ENCODE data around the gene PRUNE2.
"Not testable (repeated sequence)": the region's sequence is repeated elsewhere in the genome, so short reads cannot be mapped to it uniquely, and the experiment has no call there.

PRUNE2 gene

DNA sequence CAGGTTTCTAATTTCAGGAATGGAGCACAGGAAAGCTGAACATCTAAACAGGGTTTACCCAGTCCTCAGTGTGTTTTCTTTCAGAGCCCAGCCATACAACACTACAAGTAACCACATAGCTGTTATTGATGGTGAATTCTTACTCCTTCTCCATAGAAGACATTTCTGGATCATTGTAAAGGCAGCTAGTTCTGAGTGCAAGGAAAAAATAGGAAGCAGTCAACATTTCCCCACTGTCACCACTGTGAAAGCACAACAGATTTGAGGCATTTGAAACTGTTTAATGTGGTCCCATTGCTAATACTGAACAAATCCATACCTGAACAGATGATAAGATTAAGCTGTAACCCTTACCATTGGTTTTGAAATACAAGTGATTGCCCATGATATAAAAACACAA lies 286.7 kb downstream of the PRUNE2 start:
- DNase-seq = no peak

DNA sequence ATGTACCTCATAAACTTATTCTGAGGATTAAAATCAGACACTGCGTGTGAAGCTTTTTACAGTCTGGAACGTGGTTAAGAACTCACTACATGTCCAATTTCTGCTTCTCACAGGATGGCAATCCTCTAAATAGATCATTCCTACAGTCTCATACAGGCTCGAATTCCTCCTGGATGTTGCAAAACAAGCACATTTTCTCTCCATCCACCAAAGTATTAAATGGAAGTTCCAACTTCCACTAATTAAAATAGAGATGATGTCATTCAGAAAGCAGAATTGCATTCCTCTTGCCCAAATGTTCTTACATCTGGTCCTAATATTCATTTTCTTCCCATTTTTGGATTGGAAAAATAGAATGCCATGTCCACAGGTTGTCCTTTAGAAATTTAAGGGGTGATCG lies 287.2 kb downstream of the PRUNE2 start:
- no peak for DNase-seq

DNA sequence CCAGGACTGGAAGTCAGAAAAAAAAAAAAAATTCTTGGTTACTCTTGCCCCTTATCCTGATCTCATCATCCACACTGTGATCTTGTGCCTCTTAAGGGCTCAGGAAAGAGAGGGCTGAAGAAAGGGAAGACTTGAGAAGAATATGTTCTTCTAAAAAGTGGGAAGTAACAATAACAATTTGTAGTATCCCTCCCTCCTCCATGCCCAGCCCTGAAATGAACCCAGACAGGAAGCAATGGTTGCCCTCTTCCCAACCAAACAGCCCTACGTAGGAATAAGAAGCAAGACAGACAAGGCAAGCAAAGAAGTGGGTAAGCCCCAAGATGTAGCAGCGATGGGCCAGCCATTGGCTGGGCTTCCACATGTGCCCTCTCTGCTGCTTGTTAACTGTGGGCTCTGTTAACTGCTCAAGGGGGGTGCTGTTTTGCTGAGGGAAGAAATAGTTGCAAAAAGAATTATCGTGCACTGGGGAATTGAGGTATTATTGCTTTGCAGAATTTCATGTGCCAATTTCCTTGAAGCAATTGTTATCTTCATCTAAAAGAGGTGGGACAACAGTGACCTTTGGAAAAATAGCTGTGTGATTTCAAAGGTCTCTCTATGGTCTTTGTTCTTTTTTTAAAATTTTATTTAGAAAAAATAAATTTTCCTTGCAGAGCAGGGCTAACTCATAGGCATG lies 288.3 kb downstream of the PRUNE2 start:
- DNase-seq = no peak

DNA sequence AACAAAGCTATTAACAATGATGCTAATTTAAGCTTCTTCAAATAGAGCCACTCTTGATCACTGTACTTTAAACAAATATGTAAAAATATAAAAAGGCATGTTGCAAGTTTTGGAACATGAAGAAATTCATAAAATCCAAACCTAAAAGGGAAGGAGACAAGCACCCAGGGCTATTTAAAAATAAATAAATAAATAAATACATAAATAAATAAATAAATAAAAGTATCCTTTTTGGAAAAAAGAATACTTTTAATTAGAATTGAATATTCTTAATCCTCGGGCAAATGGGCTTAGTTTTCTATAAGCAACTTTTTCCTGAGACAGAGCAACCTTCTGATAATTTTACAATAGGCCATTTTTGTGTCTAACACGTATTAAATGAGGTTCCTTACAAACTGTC lies 289.1 kb downstream of the PRUNE2 start:
- no peak for DNase-seq

DNA sequence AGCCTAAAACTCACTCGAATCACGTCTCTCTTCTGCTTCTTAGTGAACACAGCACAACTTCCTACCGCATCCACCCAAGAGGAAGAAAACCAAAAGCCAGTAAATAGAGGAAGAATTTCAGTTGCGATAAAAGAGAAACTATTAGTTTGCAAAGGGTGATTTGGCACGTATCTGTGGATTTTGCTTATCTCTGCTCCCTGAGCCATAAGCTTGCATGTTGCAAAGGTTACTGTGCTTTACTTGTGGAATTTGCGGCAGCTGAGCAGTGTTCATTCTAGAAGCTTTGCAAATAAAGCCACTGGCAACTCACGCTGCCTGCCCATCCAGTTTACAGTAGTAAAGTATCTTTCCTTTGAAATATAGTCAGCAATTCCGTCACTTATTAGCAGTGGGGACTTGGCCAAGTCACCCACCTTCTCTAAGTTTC lies 290.7 kb downstream of the PRUNE2 start:
- DNase-seq = no peak

DNA sequence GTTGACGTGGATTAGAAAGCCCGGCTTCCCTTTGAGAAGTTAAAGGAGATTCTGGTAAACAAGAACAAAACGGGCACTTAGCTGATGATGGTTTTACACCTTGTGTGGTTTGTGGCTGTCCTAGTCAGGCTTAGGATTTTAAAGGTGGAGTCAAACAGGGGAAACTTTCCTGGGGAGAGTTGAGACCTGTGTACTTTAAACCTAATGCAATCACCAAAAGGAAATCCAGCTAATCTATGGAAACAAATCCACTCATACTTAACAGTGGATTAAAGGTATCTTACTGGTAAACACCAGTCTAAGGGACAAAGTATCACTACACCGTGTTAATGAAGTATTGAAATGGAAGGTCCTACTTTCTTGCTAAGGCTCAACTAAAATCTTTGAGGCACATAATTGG lies 291.9 kb downstream of the PRUNE2 start:
- no peak for DNase-seq

DNA sequence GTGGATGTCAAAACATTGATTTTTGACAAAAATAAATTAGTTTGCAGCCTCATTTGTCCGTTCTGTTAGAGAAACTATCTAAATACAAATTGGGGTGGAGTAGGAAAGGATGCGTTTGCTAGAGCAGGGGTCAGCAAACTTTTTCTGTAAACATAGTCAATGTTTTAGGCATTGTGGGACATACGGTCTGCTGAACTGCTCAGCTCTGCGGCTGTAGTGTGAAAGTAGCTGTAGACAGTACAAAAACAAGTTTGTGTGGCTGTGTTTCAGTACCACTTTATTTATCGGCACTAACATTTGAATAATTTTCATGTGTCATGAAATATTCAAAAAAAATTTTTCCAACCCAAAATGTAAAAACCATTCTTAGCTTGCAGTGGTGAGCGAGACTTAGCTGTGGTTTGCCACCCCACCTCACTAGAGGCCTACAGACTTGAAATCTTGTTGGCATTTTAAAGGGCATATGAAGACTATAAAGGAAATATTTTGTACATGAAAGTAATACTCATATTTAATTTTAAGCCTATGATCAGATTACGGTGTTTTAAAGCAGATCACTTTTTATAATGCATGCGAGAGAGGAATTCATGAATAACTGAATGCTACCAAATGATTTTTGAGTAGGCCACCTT lies 292.6 kb downstream of the PRUNE2 start:
- no peak for DNase-seq

DNA sequence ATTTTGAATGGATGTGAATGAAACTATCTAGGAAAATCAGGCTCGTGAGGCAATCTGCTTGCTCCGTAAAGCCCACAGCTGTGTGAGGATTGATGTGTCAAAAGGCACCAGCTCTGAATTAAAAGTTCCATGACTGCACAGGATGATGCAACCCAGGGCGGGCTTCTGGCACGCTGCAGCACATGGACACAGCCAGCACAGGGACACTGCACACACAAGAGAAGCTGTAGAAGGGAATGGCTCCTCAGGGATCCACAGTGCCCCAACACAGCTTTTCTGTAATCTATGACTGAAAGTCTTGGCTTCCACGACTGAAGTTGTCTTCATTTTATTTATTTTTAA lies 295.9 kb downstream of the PRUNE2 start:
- peak; percentile 79 for DNase-seq

DNA sequence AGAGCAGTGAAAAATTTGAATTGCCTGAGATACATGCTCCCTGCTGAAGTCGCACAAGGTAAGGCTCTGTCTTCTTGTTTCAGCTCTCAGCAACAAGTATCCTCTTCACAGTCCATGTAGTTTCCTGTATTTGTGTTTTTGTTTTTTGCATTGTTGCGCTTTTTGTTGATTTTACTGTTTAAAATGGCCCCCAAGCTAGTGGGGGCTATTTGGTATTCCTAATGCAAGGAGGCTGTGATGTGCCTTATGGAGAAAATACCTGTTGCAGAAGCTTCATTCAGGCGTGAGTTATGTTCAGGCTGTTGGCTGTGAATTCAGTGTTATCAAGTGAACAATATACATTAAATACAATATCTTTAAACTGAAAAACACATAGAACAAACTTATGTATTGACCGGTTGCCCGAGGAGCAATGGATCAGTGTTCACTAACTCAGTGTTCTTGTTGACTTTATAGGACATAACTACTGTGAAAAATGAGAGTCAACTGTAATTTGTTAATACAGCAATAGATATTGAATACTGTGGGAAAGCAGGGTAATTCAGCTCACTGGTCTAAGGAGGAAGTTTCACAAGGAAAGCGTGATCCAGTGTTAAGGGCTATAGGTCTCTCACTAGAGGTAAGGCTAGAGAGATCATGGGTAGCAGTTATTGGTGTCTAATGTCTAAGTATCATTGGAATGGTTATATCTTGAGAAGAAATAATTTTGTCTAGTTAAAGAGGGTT lies 296.5 kb downstream of the PRUNE2 start:
- no peak for DNase-seq

DNA sequence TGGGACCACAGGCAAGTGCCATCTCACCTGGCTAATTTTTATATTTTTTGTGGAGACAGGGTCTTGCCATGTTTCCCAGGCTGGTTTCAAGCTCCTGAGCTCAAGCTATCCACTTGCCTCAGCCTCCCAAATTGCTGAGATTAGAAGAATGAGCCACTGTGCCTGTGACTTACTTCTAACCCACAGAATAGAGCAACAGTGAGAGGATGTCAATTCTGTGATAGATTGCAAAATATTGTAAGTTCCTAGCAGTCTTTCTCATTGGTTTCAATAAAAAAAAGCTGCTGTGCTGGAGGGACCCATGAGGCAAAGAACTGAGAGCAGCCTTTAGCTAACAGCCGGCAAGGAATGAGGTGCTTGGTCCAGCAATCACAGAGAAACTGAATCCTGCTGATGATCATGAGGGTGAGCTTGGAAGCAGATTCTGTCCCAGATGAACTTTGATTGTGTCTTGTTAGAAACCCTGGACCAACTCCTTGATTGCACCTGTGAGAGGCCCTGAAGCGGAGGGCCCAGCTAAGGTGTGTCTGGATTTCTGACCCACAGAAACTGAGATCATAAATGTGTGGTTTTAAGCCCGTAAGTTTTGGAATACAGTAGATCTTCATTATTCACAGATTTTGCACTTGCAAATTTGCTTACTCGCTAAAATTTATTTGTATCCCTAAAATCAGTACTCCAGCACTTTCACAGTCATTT lies 297.2 kb downstream of the PRUNE2 start:
- DNase-seq = no peak

DNA sequence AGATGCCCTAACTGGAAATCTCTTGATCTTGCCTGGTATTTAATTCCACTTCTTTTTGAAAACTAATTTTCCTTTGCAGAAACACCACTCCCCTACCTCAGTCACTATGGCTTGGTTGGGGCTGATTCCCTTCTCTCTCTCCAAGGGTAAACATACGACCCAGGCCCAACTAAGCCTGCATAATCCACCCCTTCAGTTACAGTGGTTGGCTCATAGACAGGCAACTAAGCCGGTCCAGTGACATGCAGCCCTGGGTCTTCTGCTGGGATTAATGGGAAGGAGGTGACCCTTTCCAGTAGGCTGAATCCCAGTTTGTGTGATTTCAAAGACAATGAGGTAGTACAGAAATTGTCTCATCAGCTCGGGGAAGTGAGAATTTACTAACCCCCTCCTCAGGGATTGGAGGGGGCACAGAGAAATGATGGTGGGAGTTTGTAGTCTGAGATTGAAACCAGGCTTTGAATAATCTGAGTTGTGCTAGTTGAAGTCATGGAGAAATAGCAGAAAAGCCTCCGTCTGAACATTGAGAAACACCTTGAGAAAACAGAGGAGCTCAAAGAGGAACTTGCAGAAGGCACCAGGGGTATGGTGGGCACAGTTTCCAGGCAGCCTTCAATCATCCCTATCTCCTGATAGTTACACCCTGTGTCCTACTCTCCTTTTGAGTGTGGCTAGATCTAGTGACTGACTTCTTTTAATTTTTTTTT lies 298.0 kb downstream of the PRUNE2 start:
- DNase-seq = no peak

DNA sequence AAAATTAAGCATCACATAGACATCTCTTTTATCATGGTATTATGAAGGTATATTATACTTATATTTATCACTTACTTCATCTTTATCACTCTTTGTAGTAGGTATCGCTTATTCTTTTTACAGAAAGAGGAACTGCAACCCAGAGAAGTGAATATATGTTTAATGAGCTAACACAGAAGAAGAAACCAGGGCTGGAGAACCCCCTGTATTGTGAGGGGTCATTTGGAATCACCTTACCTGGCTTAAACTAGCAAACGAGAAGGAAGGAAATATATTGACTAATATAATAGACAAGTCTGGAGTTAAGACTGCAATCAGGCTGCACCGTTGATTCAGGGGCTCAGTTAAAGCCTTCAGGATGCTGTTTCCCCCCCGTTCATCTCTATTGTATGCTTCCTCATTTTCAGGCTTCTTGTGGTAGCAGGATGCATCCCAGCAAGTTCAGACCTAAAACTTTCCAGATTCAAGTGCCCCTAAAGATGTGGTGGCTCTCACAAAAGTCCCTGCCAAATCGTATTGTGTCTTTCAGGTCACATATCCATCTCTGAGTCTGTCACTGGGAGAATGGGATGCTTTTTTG lies 300.5 kb downstream of the PRUNE2 start:
- DNase-seq = no peak

DNA sequence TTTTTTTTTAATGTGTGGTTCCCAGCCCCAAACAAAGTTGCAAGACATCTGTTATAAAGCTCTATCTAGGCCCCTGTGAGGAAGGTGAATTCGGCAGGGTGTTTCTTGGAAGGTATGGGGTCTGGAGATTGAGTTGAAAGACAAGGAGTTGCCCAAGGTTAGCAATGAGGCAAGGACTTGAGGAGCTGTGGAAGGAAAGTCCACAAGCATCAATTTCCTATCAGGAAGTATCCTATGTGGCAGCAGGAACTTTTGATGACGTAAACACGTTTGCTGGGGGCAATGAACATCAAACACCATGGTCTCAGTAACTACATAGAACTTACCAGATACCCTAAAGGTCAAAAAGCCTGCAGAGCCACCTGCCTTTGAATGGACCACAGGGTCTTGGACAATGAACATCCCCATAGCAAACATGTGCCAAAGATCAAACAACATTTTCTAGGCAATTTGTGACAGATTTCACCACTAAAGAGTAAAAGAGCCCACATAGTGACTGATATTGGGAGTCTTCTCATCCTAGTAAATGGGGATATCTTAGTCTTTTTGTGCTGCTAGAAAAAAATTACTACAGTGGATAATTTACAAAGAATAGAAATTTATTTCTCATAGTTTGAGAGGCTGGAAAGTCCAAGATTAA lies 301.9 kb downstream of the PRUNE2 start:
- DNase-seq = no peak

DNA sequence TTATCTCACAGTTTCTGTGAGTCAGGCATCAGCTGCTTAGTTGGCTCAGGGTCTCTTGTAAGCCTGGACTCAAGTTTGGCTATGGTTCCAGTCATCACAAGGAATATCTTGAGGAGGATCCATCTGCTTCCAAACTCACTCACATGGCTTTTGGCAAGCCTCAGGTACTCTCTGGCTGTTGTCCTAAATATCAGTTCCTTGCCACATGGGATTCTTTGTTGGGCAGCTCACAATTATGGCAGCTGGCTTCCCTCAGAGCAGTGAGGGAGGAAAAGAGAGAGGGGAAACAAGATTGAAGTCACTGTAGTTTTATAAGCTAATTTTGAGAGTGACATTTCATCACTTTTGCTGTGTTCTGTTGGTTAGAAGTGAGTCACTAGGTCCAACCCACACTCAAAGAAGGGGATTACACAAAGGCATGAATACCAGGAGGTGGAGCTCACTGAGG lies 302.4 kb downstream of the PRUNE2 start:
- peak; percentile 24 for DNase-seq

DNA sequence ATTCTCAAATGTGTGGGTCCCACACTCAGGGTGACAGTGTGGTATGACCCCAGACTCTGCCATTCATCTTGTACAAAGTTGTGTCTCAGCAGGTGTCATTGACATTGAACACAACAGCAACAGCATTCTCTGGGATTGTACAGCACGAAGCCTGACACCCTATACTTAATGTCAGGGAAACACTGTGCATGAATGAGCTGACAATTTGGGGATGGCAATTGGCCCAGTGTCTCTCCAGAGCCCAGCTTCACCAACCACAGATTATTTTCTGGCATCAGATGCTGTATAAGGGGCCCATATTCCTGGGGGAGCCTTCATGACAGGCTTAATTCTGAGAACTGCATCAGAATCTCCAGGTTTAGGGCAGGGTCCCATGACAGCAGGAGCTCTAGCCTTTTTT lies 303.7 kb downstream of the PRUNE2 start:
- DNase-seq = no peak

DNA sequence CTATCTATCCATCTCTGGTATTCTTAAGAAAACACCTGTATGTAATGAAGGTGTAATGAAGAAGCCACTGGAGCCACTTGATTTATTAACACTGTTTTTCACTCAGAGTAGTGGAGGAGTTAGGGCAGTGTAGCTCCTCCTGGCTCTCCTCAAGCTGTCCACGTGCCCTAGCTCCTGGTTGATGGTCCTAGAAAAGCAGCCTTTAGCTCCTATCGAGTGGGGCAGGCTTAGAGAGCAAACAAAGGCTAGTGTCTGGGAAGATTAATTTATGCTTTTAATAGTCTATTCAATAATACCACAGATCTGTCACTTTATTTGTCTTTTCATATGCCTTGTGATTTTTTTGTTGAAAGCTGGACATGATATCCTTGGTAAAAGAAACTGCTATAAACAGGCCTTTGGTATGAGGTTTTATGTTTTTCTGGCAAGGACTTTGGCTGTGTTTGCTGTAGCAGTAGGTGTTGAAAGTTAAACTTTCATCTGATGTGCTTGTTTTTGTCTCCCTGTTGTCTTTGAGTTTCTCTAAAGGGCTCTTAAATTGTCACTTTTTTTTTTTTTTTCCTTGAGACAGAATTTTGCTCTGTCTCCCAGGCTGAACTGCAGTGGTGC lies 305.8 kb downstream of the PRUNE2 start:
- DNase-seq = no peak

DNA sequence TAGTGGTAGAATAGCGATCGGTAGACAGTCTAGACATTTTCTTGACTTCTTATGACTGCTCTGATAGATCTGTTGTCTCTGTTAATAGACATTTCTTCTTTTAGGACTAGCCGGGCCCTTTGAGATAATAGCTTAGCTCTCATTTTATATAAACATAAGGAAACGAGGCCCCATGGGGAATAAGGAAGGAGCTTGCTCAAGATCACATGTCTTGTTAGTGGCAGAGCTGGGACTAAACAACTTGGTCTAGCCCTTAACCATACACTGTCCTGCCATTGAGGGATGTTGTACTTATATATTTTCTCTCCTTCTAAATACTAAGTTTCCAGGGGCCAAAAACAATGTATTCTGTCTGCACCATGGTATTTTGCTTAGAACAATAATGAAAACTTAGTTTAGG lies 306.9 kb downstream of the PRUNE2 start:
- no peak for DNase-seq

DNA sequence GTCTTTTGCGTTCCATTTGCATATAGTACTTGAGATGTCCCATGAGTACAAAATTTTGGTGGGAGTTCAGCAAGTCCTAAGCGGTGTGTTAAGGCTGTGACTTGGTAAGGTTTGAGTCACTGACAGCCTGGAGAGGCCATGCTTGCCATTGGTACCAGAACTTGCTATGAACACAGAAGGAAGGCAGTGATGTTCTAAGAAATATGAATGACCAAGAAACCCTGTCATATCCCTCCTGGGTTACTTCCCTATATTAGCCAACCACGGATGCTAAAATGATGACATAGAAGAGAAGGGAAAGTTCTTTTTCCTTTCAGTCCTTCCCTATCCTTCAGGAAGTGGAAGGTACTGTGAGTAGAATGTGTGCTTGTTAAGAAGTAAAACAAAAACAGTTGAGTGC lies 310.3 kb downstream of the PRUNE2 start:
- DNase-seq = no peak

DNA sequence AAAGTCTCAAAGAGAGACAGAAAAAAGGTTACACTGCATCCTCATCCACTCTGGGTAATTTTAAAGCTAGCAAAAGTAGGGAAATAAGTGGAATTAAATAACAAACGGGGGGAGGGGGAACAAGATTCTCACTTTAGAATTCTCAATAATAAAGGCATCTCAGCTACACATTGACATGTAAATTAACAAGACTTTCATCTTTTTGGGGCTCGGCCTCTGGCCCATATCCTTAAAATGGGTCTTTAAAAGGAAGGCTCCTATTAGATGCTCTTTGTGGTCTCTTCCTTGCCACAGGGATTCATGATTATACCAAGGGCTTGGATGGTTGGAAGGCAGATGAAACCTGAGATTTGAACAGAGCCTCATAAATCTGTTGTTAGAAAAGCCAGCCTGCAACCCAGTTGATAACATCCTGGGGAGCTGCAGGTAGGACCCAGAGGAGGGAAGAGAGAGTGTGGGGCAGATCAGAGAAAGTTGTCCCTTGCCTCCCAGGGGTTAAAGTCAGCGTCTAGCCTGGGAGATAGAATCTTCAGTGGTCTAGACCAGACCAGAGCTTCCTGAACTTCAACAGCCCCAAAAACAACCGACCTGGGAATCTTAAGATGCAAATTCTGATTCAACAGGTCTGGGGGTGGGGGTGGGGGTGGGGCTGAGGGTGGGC lies 311.0 kb downstream of the PRUNE2 start:
- DNase-seq = no peak

DNA sequence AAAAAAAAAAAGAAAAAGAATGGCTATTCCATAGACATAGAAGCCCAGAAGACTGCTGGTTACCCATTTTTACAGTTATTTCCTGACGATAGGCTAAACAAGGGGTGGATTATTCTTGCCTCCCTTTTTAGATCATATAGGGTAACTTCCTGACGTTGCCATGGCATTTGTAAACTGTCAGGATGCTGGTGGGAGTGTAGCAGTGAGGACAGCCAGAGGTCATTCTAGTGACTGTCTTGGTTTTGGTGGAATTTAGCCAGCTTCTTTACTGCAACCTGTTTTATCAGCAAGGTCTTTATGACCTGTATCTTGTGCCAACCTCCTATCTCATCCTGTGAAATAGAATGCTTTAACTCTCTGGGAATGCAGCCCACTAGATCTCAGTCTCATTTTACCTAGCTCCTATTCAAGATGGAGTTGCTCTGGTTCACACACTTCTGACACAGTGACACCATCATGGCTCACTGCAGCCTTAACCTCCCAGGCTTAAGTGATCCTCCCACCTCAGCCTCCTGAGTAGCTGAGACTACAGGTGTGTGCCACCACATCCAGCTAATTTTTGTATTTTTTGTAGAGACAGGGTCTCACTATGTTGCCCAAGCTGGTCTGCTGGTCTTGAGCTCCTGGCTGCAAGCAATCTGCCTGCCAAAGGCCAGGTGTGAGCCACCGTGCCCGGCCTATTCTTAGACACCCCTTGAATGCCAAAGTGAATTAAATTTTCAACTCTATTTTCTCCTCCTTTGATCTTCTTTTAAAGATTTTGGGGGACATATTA lies 311.8 kb downstream of the PRUNE2 start:
- not testable (repeated sequence) for DNase-seq
